GM21360 (cell line): ENCODE measurements around the gene EML1.
"Not testable (repeated sequence)": the region's sequence is repeated elsewhere in the genome, so short reads cannot be mapped to it uniquely, and the experiment has no call there.

ENCODE experiments used
- ATAC-seq: cut with Tn5 transposase; IDR thresholded peaks from one replicate; pipeline ENCODE4 v1.9.1; 2021; ENCODE audit warnings: mild to moderate bottlenecking, moderate library complexity; ENCODE audit not compliant: unreplicated experiment

Gene EML1

GRCh38 chr14:99755068-99755405 is 38.2 kb upstream of the EML1 start:
- ATAC-seq, result no peak

- ATAC-seq, result no peak
Measured at GRCh38 chr14:99755629-99756603, 37.3 kb upstream of the EML1 start.

- ATAC-seq, result no peak
Measured at GRCh38 chr14:99756796-99757195, 36.4 kb upstream of the EML1 start.

GRCh38 chr14:99757331-99758070 is 35.7 kb upstream of the EML1 start:
- ATAC-seq, result no peak

GRCh38 chr14:99758121-99758821 is 34.9 kb upstream of the EML1 start:
- no peak for ATAC-seq

GRCh38 chr14:99758872-99759545 is 34.2 kb upstream of the EML1 start:
- ATAC-seq, result no peak

- ATAC-seq, result no peak
Measured at GRCh38 chr14:99759546-99759925, 33.7 kb upstream of the EML1 start.

- ATAC-seq, result no peak
Measured at GRCh38 chr14:99760817-99761216, 32.4 kb upstream of the EML1 start.

- ATAC-seq, result not testable (repeated sequence)
Measured at GRCh38 chr14:99762911-99763310, 30.3 kb upstream of the EML1 start.

- no peak for ATAC-seq
Measured at GRCh38 chr14:99763527-99764221, 29.5 kb upstream of the EML1 start.

GRCh38 chr14:99764222-99764706 is 28.9 kb upstream of the EML1 start:
- ATAC-seq, result no peak

- ATAC-seq, result no peak
Measured at GRCh38 chr14:99768381-99768780, 24.8 kb upstream of the EML1 start.

- no peak for ATAC-seq
Measured at GRCh38 chr14:99769123-99769522, 24.1 kb upstream of the EML1 start.

- ATAC-seq, result no peak
Measured at GRCh38 chr14:99769799-99770198, 23.4 kb upstream of the EML1 start.

- ATAC-seq, result no peak
Measured at GRCh38 chr14:99772371-99773283, 20.6 kb upstream of the EML1 start.

- no peak for ATAC-seq
Measured at GRCh38 chr14:99773521-99774497, 19.4 kb upstream of the EML1 start.

GRCh38 chr14:99774556-99775307 is 18.5 kb upstream of the EML1 start:
- no peak for ATAC-seq
